ENCODE data around the gene DNAJC10.
A peak's percentile ranks its signal among the peaks of the same experiment; 100 is the strongest.

Gene DNAJC10

DNA sequence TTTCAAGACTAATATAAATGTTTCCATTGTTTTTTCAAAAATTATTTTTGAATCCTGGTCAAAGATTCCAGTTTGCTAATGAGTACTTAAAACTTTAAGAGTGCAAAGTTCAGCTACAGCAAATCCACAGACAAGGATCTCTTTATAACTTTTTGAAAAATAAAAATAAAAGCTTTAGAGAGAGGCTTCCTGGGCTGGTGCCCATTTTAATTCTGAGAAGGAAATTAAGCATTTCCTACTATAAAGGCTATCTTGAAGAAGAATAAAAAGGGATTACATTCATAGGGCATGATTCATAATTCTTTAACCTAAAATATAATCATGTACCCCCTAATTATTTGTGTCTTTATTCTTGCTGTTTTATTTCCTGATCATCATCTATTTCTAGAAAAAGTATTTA is 38.2 kb downstream of the DNAJC10 start:
- TF ChIP-seq, protein P1, sequence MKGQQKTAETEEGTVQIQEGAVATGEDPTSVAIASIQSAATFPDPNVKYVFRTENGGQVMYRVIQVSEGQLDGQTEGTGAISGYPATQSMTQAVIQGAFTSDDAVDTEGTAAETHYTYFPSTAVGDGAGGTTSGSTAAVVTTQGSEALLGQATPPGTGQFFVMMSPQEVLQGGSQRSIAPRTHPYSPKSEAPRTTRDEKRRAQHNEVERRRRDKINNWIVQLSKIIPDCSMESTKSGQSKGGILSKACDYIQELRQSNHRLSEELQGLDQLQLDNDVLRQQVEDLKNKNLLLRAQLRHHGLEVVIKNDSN (IDR thresholded peaks at IDR 0.05), result no peak
- no peak for TF ChIP-seq CEBPB (IDR thresholded peaks at IDR 0.05)
- TF ChIP-seq YY1 (IDR thresholded peaks at IDR 0.05; ENCODE audit: low read depth), result no peak
- TF ChIP-seq EGR1 (IDR thresholded peaks at IDR 0.05), result no peak
- no peak for TF ChIP-seq FOXM1 (IDR thresholded peaks at IDR 0.05; ENCODE audit: borderline replicate concordance, low read depth)
- no peak for TF ChIP-seq CREB1 (IDR thresholded peaks at IDR 0.05; ENCODE audit: low read depth)
- TF ChIP-seq TAF1 (IDR thresholded peaks at IDR 0.05; ENCODE audit: low read depth), result no peak
- TF ChIP-seq, protein P2, sequence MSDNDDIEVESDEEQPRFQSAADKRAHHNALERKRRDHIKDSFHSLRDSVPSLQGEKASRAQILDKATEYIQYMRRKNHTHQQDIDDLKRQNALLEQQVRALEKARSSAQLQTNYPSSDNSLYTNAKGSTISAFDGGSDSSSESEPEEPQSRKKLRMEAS (IDR thresholded peaks at IDR 0.05), result no peak
- no peak for TF ChIP-seq RAD21 (IDR thresholded peaks at IDR 0.05; ENCODE audit: low read depth)
- TF ChIP-seq, protein P3, sequence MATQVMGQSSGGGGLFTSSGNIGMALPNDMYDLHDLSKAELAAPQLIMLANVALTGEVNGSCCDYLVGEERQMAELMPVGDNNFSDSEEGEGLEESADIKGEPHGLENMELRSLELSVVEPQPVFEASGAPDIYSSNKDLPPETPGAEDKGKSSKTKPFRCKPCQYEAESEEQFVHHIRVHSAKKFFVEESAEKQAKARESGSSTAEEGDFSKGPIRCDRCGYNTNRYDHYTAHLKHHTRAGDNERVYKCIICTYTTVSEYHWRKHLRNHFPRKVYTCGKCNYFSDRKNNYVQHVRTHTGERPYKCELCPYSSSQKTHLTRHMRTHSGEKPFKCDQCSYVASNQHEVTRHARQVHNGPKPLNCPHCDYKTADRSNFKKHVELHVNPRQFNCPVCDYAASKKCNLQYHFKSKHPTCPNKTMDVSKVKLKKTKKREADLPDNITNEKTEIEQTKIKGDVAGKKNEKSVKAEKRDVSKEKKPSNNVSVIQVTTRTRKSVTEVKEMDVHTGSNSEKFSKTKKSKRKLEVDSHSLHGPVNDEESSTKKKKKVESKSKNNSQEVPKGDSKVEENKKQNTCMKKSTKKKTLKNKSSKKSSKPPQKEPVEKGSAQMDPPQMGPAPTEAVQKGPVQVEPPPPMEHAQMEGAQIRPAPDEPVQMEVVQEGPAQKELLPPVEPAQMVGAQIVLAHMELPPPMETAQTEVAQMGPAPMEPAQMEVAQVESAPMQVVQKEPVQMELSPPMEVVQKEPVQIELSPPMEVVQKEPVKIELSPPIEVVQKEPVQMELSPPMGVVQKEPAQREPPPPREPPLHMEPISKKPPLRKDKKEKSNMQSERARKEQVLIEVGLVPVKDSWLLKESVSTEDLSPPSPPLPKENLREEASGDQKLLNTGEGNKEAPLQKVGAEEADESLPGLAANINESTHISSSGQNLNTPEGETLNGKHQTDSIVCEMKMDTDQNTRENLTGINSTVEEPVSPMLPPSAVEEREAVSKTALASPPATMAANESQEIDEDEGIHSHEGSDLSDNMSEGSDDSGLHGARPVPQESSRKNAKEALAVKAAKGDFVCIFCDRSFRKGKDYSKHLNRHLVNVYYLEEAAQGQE (IDR thresholded peaks at IDR 0.05; ENCODE audit: low read depth), result no peak

DNA sequence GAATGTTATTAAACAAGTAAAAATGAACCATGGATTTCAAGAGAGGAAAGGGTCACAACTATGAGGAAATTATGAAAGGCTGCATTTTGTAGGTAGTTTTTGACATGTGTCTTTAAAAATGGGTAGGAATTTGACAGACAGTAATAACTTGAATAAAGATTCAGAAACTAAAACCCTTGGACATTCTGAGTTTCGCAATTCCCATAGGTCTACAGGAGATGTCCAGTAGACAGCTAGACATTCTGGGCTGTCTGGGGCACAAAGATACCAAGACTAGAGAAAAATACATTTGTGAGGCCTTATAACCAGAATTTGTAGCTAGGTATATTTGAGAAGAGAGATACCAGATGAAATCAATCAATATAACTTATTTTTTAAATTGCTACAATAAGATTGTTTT is 42.3 kb downstream of the DNAJC10 start:
- TF ChIP-seq FOXM1 (IDR thresholded peaks at IDR 0.05; ENCODE audit: borderline replicate concordance, low read depth) (no peak), CEBPB (IDR thresholded peaks at IDR 0.05) (peak; percentile 23; the same call in 1 of the 2 replicates)

DNA sequence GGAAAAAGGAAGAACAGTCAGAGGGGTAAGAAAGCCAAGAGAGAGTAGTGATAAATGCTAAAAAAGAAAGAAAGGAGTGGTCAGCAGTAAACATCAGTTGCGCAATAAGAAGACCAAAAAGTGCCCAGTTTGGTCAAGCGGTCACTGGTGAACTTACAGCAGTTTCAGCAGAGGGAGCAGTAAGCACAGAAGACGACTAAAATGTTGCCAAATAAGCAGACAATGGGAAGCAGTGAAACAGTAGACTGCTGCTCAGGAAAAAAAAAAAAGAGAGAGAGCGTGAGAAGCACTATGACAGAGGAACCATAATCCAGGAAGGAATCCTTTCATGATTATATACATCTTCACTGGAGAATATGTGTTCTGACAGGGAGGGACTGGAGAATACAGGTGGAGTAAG is 45.8 kb downstream of the DNAJC10 start:
- TF ChIP-seq EGR1 (IDR thresholded peaks at IDR 0.05) (no peak), CEBPB (IDR thresholded peaks at IDR 0.05) (peak; percentile 87), ZBTB7A (IDR thresholded peaks at IDR 0.05; ENCODE audit: low read depth) (no peak)

DNA sequence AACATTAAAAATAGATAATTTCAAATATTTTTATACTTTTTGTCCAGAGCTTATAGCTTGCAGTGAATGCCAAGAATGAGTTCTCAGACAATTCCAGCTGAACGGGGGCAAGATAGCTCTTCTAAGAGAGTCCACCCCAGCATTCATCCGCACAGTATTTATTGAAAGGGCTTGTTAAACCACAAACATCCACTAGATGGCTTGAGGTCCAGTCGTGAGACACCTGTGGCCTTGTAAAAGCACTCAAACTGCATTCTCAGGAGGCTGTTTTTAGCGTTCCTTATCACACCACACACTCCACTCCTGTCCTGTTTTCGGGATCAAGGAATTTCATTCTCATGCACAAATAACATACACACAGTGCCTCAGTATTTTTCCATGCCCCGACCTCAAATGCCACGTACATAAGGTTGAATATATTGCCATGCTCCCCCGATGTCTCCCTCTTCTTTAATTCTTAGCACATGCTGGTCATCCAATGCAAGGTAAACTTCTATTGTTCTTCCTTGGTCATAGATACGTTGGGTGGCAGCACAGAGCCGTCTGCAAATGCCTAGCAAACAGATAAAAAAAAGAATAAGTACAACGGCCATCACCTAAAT is 47.4 kb downstream of the DNAJC10 start:
- peak; percentile 52 for TF ChIP-seq RAD21 (IDR thresholded peaks at IDR 0.05; ENCODE audit: low read depth)
- TF ChIP-seq NFIC (IDR thresholded peaks at IDR 0.05), result no peak

DNA sequence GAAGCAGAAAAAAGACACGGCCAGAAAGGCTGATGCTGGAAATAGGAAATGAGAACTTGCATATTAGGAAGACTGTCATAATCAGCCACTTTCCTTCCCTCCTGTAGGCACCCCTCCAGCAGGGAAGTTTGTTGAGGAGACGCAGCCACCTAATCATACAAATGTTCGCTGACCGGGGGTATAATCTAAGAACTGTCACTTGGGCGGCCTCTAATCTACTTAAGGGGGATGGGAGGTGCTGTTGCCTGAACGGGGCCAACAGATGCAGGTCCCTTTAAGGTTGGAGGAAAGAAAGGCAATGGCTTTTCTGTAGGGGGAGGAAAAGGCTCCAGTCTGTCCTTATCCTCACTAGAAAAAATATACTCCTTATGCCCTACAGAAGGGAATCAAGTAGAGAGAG is 50.6 kb downstream of the DNAJC10 start:
- TF ChIP-seq TCF12 (IDR thresholded peaks at IDR 0.05; ENCODE audit: low read depth), result no peak
- TF ChIP-seq, protein P1 (IDR thresholded peaks at IDR 0.05), result no peak
- TF ChIP-seq CREB1 (IDR thresholded peaks at IDR 0.05; ENCODE audit: low read depth), result no peak
- no peak for TF ChIP-seq RAD21 (IDR thresholded peaks at IDR 0.05; ENCODE audit: low read depth)
- no peak for TF ChIP-seq FOXM1 (IDR thresholded peaks at IDR 0.05; ENCODE audit: borderline replicate concordance, low read depth)

DNA sequence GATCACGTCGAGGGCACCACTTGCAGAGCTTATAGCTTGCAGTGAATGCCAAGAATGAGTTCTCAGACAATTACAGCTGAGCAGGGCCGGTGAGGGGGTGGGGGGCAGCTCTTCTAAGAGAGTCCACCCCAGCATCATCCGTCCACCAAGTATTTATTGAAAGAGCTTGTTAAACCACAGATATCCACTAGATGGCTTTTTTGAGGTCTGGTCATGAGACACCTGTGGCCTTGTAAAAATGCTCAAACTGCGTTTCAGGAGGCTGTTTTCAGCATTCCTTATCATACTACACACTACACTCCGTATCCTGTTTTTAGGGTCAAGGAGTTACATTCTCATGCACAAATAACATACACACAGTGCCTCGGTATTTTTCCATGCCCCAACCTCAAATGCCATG is 51.5 kb downstream of the DNAJC10 start:
- TF ChIP-seq TCF12 (IDR thresholded peaks at IDR 0.05; ENCODE audit: low read depth), result no peak
- TF ChIP-seq TAF1 (IDR thresholded peaks at IDR 0.05; ENCODE audit: low read depth), result no peak
- TF ChIP-seq RAD21 (IDR thresholded peaks at IDR 0.05; ENCODE audit: low read depth), result peak; percentile 34
- TF ChIP-seq FOXM1 (IDR thresholded peaks at IDR 0.05; ENCODE audit: borderline replicate concordance, low read depth), result no peak
- TF ChIP-seq, protein P1 (IDR thresholded peaks at IDR 0.05), result no peak

DNA sequence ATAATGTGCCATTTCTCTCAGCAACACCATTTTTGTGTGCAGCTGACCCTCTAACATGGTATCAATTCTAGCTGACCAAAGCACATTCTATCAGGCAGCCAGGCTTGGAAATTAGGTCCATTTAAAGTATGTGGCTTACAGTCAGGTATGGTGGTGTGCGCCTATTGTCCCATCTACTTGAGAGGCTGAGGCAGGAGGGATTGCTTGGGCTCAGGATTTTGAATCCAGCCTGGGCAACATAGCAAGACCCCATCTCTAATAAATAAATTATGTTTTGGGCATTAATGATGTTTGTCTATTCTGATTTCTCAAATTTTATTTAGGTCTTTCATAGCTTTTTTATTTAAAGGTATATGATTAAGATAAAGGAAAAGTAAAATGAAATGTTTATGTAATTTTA is 63.3 kb downstream of the DNAJC10 start:
- TF ChIP-seq RAD21 (IDR thresholded peaks at IDR 0.05; ENCODE audit: low read depth) (no peak), EGR1 (IDR thresholded peaks at IDR 0.05) (no peak), CEBPB (IDR thresholded peaks at IDR 0.05) (no peak), TCF12 (IDR thresholded peaks at IDR 0.05; ENCODE audit: low read depth) (no peak), FOXM1 (IDR thresholded peaks at IDR 0.05; ENCODE audit: borderline replicate concordance, low read depth) (no peak), TAF1 (IDR thresholded peaks at IDR 0.05; ENCODE audit: low read depth) (no peak), CREB1 (IDR thresholded peaks at IDR 0.05; ENCODE audit: low read depth) (no peak), EP300 (IDR thresholded peaks at IDR 0.05; ENCODE audit: borderline replicate concordance) (no peak), ZBTB7A (IDR thresholded peaks at IDR 0.05; ENCODE audit: low read depth) (no peak), YY1 (IDR thresholded peaks at IDR 0.05; ENCODE audit: low read depth) (no peak), NFIC (IDR thresholded peaks at IDR 0.05) (no peak), TEAD4 (IDR thresholded peaks at IDR 0.05) (no peak)
- TF ChIP-seq, protein P1 (IDR thresholded peaks at IDR 0.05), result no peak
- TF ChIP-seq, protein P2 (IDR thresholded peaks at IDR 0.05), result no peak
- TF ChIP-seq, protein P3 (IDR thresholded peaks at IDR 0.05; ENCODE audit: low read depth), result no peak
